AG04450 (cell line): ENCODE results near the gene IL13RA1. TPM values are rescaled to one million over a fixed set of nuclear protein-coding genes. Genes with fewer than 3 reads are reported as not detected.
A peak's percentile ranks its signal among the peaks of the same experiment; 100 is the strongest.

Experiments used
- CTCF ChIA-PET: fragments of 300-600, 350-600 bp; formaldehyde crosslinking; extraction: SDS; loops from one replicate; lab custom pipeline; 2022; ENCODE audit warnings: antibody characterized with exemption, inconsistent platforms; lab: Charles Lee
- POLR2A ChIA-PET: fragments of 350-600 bp; formaldehyde crosslinking; extraction: SDS; loops from one replicate; lab custom pipeline; 2021; ENCODE audit warnings: antibody characterized with exemption, inconsistent platforms; lab: Yijun Ruan, JAX
- DNase-seq: peaks from one replicate; pipeline ENCODE4 v3.0.0-alpha.2; 2011; ENCODE audit warnings: low read depth, low spot score
- H3K27ac ChIP-seq: one replicate; pipeline ENCODE4 v1.5.1; 2012; ENCODE audit warnings: low read depth, low read length, control low read depth
- H3K27me3 ChIP-seq: one replicate; pipeline ENCODE4 v1.6.0; 2012; ENCODE audit warnings: low read length; ENCODE audit not compliant: control insufficient read depth, insufficient read depth
- H3K4me3 ChIP-seq: 2 replicates; pipeline ENCODE4 v1.5.1; 2011; ENCODE audit warnings: mild to moderate bottlenecking, low read depth, low read length, control low read depth
- H3K9me3 ChIP-seq: 2 replicates; pipeline ENCODE4 v1.5.1; 2012; ENCODE audit warnings: low read length; ENCODE audit not compliant: control insufficient read depth, insufficient read depth
- CTCF ChIP-seq: IDR thresholded peaks from 2 replicates; pipeline ENCODE4 v1.5.1; 2011; ENCODE audit warnings: low read depth, low read length, control low read depth, inconsistent platforms
- polyA plus RNA-seq: library from polyadenylated mRNA; depleted of rRNA; stranded (reverse); fragments of >200 nt; gene quantifications from 2 replicates; pipeline ENCODE4 v1.2.3, GENCODE V29; 2011

IL13RA1 gene
- polyA plus RNA-seq, 1 experiment, result 71.5 TPM

GRCh38 chrX:118688935-118689334, 38.5 kb upstream of the IL13RA1 start:
- H3K9me3 ChIP-seq, result no peaks in the 10 kb centered on the region
- H3K27ac ChIP-seq, result no peak overlapping the region
- no peak for TF ChIP-seq CTCF
- ChIA-PET CTCF (interaction anchor here (1.2 kb wide), 1 partner anchor 45 kb away, joined by 3 read pairs; no protein-coding TSS in a partner anchor), POLR2A (no interaction called here)
- DNase-seq, result no peak
- H3K27me3 ChIP-seq, result no peaks in the 10 kb centered on the region
- no peak overlapping the region for H3K4me3 ChIP-seq

DNA sequence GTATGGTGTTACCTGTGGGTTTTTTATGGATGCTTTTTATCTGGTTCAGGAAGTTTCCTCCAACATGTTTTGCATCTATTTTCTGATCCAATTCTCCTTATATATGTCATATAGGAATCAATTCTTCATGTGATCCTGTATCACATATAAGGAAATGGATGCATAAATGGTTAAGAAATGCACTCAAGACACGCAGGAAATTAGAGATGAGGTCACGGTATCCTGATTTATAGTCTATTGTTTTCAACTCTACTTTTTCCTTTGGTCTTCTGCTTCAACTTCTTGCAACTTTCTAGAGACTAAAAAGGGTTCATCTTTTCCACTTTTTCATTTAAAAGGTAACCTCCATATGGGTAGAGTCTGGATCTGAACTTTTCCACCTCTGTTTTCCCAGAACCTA, 33.6 kb upstream of the IL13RA1 start:
- CTCF ChIA-PET, result no interaction called here
- no peak overlapping the region for H3K27ac ChIP-seq
- no peaks in the 10 kb centered on the region for H3K9me3 ChIP-seq
- H3K4me3 ChIP-seq, result no peak overlapping the region
- H3K27me3 ChIP-seq, result no peaks in the 10 kb centered on the region
- no peak for TF ChIP-seq CTCF
- no peak for DNase-seq
- POLR2A ChIA-PET, result no interaction called here

DNA sequence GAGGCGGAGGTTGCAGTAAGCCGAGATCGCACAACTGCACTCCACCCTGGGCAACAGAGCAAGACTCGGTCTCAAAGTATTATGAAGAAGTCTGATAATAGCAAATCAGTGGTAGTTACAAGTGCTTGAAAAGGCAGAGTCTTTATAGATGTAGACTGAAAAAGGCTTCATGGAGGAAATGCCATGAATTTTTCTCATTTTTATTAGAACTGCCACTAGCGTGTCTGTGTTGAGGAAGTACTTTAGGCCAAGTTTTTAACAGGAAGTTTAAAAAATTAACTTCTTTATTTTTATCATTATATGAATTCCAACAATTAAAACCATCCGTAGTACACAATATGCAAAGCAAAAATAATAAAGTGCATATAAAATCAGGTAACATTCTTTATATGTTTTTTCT, 32.8 kb upstream of the IL13RA1 start:
- no peaks in the 10 kb centered on the region for H3K9me3 ChIP-seq
- H3K27me3 ChIP-seq, result no peaks in the 10 kb centered on the region
- CTCF ChIA-PET, result interaction anchor here (0.6 kb wide), 1 partner anchor 109 kb away, joined by 5 read pairs; no protein-coding TSS in a partner anchor
- DNase-seq, result no peak
- no peak for TF ChIP-seq CTCF
- H3K27ac ChIP-seq, result no peak overlapping the region
- H3K4me3 ChIP-seq, result no peak overlapping the region
- POLR2A ChIA-PET, result no interaction called here

GRCh38 chrX:118698516-118699170, 28.8 kb upstream of the IL13RA1 start:
- POLR2A ChIA-PET, result no interaction called here
- Histone ChIP-seq H3K27ac (peak overlapping the region; percentile 11), H3K27me3 (no peaks in the 10 kb centered on the region), H3K4me3 (no peak overlapping the region), H3K9me3 (no peaks in the 10 kb centered on the region)
- DNase-seq, result no peak
- CTCF ChIA-PET, result no interaction called here
- TF ChIP-seq CTCF, result no peak

DNA sequence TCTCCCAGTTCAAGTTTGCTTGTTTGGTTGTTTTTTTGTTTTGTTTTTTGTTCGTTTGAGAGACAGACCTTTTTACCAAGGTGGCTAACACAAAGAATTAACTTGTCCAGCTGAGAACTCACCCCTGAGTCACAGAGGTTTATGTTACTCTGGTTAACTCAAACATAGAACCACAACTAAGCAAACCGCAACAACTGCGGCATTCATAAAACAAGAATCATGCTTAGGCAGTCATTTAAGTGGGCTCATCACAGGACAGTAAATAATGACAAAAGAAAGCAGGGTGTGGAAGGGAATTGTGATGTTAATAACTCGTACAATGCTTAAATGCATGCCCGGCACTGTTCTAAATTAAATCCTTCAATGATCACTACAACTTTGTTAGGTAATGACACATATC, 24.7 kb upstream of the IL13RA1 start:
- ChIA-PET POLR2A (no interaction called here), CTCF (no interaction called here)
- TF ChIP-seq CTCF, result no peak
- no peaks in the 10 kb centered on the region for H3K27me3 ChIP-seq
- H3K9me3 ChIP-seq, result no peaks in the 10 kb centered on the region
- H3K27ac ChIP-seq, result no peak overlapping the region
- no peak overlapping the region for H3K4me3 ChIP-seq
- DNase-seq, result peak; percentile 2
